Adrenal gland (tissue), 12 donors: ENCODE measurements around the gene UBE2E1. TPM values are rescaled to one million over a fixed set of nuclear protein-coding genes. Genes with fewer than 3 reads are reported as not detected.
"Not testable (repeated sequence)": the region's sequence is repeated elsewhere in the genome, so short reads cannot be mapped to it uniquely, and the experiment has no call there.

ENCODE experiments used
- DNase-seq, 7 donors: peaks; one replicate each; pipeline ENCODE4 v3.0.0-alpha.2; 2019 to 2020
- H3K27ac ChIP-seq, 5 donors: fragments of 200-600 bp; sonication (generic) in 4 of 5; 1 replicate in 3 of 5; 2 replicates in 2 of 5; pipeline versions ENCODE4 v1.5.1 to v1.8.0; 2016 to 2020; ENCODE audit warnings: mild to moderate bottlenecking in 1 of 5
- H3K27me3 ChIP-seq: fragments of 200-600 bp; 2 replicates; pipeline ENCODE4 v1.8.0; 2021
- H3K36me3 ChIP-seq, 2 donors: fragments of 200-600 bp; replicated peaks in 1 of 2; 1 replicate in 1 of 2; 2 replicates in 1 of 2; pipeline versions ENCODE4 v1.5.1 to v1.8.0; 2018 to 2022
- H3K4me1 ChIP-seq, 2 donors: fragments of 200-600 bp; replicated peaks in 1 of 2; 1 replicate in 1 of 2; 2 replicates in 1 of 2; pipeline versions ENCODE4 v1.5.1 to v1.8.0; 2018 to 2021
- H3K4me3 ChIP-seq, 4 donors: fragments of 200-600 bp; sonication (generic) in 3 of 4; one replicate each; pipeline ENCODE4 v1.5.1; 2016 to 2018
- H3K9me3 ChIP-seq, 3 donors: fragments of 200-600 bp; sonication (generic) in 1 of 3; replicated peaks in 1 of 3; 1 replicate in 2 of 3; 2 replicates in 1 of 3; pipeline versions ENCODE4 v1.5.1 to v1.8.0; 2016 to 2021
- POLR2A ChIP-seq, 2 donors: fragments of 450-650 bp; IDR thresholded peaks; one replicate each; pipeline ENCODE4 v1.6.1; 2017; ENCODE audit warnings: antibody characterized with exemption in 2 of 2, mild to moderate bottlenecking in 2 of 2, moderate library complexity in 1 of 2
- WGBS, 4 donors: extraction: QIAGEN DNeasy Blood & Tissue Kit in 2 of 4; methylation state at CpG; one replicate each; pipeline versions ENCODE4 v1.1.5 to v1.1.7; 2013 to 2017; 5-methylcytosine and 5-hydroxymethylcytosine counted together
- intact Hi-C, 2 donors: fragments of 100-400 bp; cut with DNase I; formaldehyde crosslinking; loops; one replicate each; pipeline versions ENCODE4 v1.14.1 to v1.15.0; 2022 to 2023
- polyA plus RNA-seq, 3 donors: library from polyadenylated mRNA; stranded (reverse); fragments of 200-250 nt in 2 of 3; fragments of 350-450 nt in 1 of 3; fragmentation: Illumina TruSeq in 1 of 3; extraction: RNeasy Lipid Tissue Mini Kit (QIAGEN cat#74804) in 1 of 3; gene quantifications; one replicate each; pipeline ENCODE4 v1.2.3, GENCODE V29; 2013 to 2014
- total RNA-seq, 9 donors: library from RNA; depleted of rRNA in 4 of 9; stranded (reverse); fragments of >200 nt in 4 of 9; fragments of 120-200 nt in 1 of 9; fragmentation: NEBNext Ultra II Directional in 1 of 9; extraction: Animal tissue kit (Norgen Biotek cat#: 25700) in 1 of 9; gene quantifications; one replicate each; pipeline versions ENCODE4 v1.1.0 to v1.2.4, GENCODE V29; 2013 to 2023
- TF ChIP-seq, protein P1 (sequence below), 6 experiments: fragments of 450-650 bp in 4 of 6; fragments of 200-600 bp in 2 of 6; sonication (generic) in 1 of 6; IDR thresholded peaks; 1 replicate in 5 of 6; 2 replicates in 1 of 6; pipeline versions ENCODE4 v1.5.1 to v1.8.0; 2016 to 2021; ENCODE audit warnings: antibody characterized with exemption in 6 of 6, mild to moderate bottlenecking in 2 of 6, moderate library complexity in 1 of 6
- donor health status: healthy with polysubstance abuse.
- donor health status: Bipolar disorder and iron deficiency.
- donor health status: DM: yes; HTN: yes; CAD: no.
- donor health status: DM: no; HTN: no; CAD: no.
- donor health status: DM: no; HTN: no; CAD: no.
- donor health status: DM: yes; HTN: yes; CAD: no.

The UBE2E1 gene
- total and polyA plus RNA-seq, 12 donors: 19.4 to 80.5 (median 59.9) TPM

DNA sequence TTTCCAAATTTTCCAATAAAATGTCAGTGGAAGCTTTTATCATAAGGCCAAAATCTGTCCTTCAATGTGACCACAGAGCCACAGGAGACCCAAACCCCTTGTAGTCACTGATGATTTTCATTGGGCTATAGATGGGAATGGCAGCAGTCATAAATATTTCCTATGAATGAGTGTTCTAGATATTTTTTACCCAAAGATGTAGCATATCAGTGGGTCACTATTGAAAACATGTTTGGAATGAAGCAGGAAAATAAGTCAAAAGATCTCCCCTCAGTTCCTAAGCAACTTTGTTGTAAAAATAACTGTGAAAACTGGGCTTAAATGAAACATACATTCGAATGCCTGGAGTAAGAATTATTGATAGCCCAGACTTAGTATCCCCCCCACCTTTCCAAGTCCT lies 62.1 kb downstream of the UBE2E1 start:
- no peak for TF ChIP-seq POLR2A (IDR thresholded peaks at IDR 0.05)
- TF ChIP-seq, protein P1, sequence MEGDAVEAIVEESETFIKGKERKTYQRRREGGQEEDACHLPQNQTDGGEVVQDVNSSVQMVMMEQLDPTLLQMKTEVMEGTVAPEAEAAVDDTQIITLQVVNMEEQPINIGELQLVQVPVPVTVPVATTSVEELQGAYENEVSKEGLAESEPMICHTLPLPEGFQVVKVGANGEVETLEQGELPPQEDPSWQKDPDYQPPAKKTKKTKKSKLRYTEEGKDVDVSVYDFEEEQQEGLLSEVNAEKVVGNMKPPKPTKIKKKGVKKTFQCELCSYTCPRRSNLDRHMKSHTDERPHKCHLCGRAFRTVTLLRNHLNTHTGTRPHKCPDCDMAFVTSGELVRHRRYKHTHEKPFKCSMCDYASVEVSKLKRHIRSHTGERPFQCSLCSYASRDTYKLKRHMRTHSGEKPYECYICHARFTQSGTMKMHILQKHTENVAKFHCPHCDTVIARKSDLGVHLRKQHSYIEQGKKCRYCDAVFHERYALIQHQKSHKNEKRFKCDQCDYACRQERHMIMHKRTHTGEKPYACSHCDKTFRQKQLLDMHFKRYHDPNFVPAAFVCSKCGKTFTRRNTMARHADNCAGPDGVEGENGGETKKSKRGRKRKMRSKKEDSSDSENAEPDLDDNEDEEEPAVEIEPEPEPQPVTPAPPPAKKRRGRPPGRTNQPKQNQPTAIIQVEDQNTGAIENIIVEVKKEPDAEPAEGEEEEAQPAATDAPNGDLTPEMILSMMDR (IDR thresholded peaks at IDR 0.05): no peak
- Histone ChIP-seq H3K4me3 (no peak overlapping the region), H3K9me3 (no peaks in the 10 kb centered on the region), H3K36me3 (no peaks in the 10 kb centered on the region), H3K4me1 (peaks cover 22 to 39% of the 10 kb centered on the region in 2 donors), H3K27ac (no peak overlapping the region), H3K27me3 (no peaks in the 10 kb centered on the region)
- intact Hi-C loops: no loop called here
- WGBS, 4 donors: 76 to 83% (median 81%) methylated on average over 1 of the region's 1 CpG
- no peak for DNase-seq

DNA sequence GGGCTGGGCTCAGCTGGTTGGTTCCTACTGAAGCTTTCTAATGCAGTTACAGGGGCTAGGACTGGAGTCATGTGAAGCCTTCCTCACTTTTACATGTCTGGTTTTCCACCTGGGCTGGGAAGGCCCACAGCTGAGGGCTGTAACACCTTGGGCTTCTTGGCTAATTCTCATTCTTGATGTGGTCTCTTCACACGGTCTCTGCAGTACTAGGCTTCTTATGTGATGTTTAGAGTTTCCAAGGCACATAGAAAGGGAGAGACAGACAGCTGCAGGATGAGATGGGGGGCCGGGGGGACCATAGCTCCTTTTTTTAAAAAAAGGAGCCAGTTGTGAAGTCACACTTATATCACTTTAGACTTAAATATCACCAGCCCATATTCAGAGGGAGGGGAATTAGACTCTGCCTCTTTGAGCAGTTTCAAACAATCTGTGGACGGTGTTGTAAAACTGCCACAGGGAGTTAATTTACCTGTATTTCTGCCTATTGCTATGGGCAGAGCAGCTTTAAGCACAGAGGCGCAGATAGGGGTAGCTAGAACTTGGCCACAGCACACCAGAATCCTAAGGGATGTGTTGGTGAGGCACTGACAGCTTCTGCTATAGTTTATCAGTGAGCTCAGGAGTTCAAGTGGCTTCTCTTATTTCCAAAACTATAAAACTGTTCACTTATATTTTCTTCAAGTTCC lies 64.4 kb downstream of the UBE2E1 start:
- H3K4me3 ChIP-seq: no peak overlapping the region
- H3K36me3 ChIP-seq: no peaks in the 10 kb centered on the region
- H3K4me1 ChIP-seq: peaks cover 28 to 42% of the 10 kb centered on the region in 2 donors
- H3K27ac ChIP-seq: no peak overlapping the region
- intact Hi-C loops: no loop called here
- TF ChIP-seq, protein P1 (IDR thresholded peaks at IDR 0.05): no peak
- no peaks in the 10 kb centered on the region for H3K9me3 ChIP-seq
- WGBS, 4 donors: 86 to 96% (median 93%) methylated on average over 4 of the region's 4 CpGs
- no peak for DNase-seq
- H3K27me3 ChIP-seq: no peaks in the 10 kb centered on the region

DNA sequence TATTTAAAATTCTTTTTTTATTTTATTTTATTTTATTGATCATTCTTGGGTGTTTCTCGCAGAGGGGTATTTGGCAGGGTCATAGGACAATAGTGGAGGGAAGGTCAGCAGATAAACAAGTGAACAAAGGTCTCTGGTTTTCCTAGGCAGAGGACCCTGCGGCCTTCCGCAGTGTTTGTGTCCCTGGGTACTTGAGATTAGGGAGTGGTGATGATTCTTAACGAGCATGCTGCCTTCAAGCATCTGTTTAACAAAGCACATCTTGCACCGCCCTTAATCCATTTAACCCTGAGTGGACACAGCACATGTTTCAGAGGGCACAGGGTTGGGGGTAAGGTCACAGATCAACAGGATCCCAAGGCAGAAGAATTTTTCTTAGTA lies 64.9 kb downstream of the UBE2E1 start:
- intact Hi-C loops, H3K27ac ChIP-seq, H3K4me3 ChIP-seq, H3K27me3 ChIP-seq, H3K36me3 ChIP-seq, H3K9me3 ChIP-seq, DNase-seq: not testable (repeated sequence)
- 87 to 100% (median 92%) methylated on average over 1 to 2 of the region's 5 CpGs for WGBS, 4 donors
- peaks cover 22 to 36% of the 10 kb centered on the region in 2 donors for H3K4me1 ChIP-seq

DNA sequence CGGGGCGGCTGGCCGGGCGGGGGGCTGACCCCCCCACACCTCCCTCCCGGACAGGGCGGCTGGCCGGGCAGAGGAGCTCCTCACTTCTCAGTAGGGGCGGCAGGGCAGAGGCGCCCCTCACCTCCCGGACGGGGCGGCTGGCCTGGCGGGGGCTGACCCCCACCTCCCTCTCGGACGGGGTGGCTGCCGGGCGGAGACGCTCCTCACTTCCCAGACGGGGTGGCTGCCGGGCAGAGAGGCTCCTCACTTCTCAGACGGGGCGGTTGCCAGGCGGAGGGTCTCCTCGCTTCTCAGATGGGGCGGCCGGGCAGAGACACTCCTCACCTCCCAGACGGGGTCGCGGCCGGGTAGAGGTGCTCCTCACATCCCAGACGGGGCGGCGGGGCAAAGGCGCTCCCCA lies 65.6 kb downstream of the UBE2E1 start:
- H3K4me3 ChIP-seq, intact Hi-C loops, H3K27me3 ChIP-seq, DNase-seq, H3K27ac ChIP-seq, H3K9me3 ChIP-seq, H3K36me3 ChIP-seq: not testable (repeated sequence)
- H3K4me1 ChIP-seq: peaks cover 15 to 29% of the 10 kb centered on the region in 2 donors
- 91 to 100% (median 93%) methylated on average over 1 to 33 of the region's 34 CpGs for WGBS, 4 donors

DNA sequence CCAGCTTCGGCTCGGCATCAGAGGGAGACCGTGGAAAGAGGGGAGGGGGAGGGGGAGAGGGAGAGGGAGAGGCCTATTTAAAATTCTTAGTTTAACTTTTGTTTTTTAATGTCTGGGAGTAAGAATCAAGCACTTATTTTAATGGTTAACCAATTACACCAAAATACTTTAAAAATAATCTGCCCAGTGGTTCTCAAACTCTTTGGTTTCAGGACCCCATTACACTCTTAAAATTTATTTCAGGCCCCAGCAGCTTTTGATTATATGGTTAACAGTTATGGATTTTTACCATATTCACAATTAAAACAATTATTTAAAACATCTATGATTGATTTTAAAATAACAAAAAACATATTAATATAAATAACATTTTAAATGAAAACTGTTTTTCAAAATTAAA lies 66.6 kb downstream of the UBE2E1 start:
- Histone ChIP-seq H3K27ac (no peak overlapping the region), H3K36me3 (no peaks in the 10 kb centered on the region), H3K4me1 (peaks cover 14 to 26% of the 10 kb centered on the region in 2 donors), H3K27me3 (no peaks in the 10 kb centered on the region), H3K4me3 (no peak overlapping the region), H3K9me3 (no peaks in the 10 kb centered on the region)
- no peak for DNase-seq
- TF ChIP-seq, protein P1 (IDR thresholded peaks at IDR 0.05): no peak
- no peak for TF ChIP-seq POLR2A (IDR thresholded peaks at IDR 0.05)
- intact Hi-C loops: no loop called here
- WGBS, 4 donors: 96 to 100% (median 99%) methylated on average over 1 to 3 of the region's 3 CpGs
